DMS79 (cell line): ENCODE data around the gene MGLL.

Source experiments
- DNase-seq: peaks from one replicate; lab custom pipeline; 2025; lab: John Stamatoyannopoulos, UW

MGLL gene

DNA sequence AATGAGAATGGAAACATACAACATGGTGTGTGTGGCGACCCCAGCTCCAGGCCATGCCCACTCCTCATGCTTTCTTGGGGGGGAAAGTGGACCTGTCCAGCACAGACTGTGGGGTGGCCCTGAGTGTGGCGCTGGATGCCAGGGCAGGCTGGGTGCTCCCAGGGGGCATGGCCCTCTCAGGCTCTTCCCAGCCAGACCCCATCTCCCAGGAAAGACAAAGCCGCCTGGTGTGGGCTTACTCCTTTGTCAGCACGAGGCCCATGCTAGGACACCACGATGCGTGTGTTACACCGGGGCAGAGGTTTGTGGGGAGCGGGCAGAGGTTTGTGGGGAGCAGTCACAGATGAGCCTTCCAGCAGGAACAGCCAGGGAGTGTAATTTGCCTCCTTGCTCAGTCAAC lies 81.1 kb downstream of the MGLL start:
- no peak for DNase-seq

DNA sequence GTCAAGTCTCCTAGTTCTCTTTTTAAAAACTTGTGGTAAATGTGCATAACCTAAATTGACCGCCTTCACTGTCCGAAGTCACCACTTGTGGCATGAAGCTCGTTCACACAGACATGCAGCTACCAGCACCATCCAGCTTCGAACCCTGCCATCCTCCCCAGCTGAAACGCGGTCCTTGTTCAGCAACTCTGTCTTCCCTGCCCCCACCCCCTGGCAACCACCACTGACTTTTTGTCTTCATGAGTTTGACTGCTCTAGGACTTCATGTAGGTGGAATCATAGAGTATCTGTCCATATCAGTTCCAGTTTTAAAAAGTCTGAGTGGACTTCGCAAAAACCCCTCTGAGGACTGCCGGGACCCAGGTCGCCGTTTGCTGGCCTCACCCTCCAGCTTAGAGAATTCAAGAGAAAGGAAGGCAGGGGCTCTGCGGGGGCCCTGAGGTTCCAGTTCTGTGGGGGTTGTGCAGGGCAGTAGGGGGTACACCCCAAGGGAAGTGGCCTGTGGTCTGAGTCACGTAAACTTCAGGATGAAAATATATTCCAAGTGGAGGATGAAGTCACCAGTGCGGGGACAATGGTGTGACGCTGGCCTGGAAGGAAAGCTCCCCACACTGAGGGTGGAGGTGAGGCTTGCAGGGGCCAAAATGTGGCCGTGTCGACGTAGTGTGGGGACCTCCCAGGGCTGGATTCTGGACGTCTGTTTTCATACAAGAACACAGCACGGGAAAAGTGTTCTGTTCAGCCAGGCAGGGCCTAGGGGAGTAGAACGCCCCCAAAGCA lies 82.0 kb downstream of the MGLL start:
- no peak for DNase-seq

DNA sequence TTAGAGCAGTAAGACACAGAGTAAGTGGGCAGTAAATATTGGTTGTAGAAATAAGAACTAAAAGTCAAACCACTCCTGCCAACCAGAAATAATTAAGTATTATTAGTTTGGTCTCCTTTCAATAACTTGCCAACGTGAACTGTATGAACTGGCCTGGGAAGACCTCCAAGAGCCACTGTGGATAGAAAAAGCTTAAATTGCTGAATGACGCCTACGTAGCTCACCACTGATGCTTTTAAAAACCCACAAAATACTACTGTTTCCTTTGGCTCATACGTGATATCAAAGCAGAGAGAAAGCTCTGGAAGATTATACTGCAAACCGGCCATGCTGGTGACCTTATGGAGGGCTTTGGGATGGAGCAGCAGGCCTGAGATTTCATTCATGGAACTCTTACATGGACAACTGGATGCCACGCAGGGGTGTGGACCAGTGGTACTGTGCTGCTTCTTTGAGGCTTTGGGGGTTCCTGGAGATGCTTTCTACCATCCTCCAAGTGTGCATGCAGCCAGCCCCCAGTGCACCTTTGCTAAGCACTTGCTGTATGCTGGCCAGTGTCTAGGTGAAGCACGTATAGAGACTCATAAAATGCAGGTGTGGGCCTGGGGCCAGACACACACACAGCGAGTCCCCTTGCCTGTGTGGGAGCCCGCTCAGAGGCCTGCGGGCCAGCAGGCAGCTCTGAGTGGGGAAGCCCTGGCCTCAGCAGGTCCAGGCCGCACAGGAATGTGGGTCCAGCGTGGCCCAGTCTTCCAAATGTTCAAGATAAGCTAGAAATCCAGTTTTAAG lies 82.8 kb downstream of the MGLL start:
- DNase-seq: no peak

DNA sequence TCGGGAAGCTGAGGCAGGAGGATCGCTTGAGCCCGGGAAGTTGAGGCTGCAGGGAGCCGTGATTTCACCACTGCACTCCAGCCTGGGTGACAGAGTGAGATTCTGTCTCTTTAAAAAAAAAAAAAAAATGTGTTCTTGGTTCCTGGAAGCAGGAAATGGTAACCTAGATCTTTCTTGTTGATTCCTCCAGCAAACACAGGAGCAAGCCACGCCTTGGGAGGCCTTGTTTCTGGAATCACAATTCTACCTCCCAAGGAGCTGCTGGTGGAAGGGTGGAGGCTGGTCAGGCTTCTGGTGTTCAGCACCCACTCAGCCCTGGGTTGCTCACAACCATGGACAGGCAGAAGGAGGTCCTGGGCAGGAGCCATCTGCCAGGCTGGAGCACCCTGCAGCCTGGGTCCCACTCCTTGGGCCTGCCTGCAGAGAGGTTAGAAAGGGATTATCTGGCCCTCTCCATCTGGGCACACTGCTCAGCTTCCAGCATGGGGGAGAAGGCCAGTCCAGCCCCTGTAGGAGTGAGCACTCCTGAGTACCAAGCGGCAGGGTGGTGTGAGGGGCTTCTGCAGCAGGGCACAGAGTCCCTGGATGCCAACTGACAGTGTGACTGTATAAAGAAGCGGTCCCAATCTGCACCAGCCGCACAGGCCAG lies 84.0 kb downstream of the MGLL start:
- no peak for DNase-seq

DNA sequence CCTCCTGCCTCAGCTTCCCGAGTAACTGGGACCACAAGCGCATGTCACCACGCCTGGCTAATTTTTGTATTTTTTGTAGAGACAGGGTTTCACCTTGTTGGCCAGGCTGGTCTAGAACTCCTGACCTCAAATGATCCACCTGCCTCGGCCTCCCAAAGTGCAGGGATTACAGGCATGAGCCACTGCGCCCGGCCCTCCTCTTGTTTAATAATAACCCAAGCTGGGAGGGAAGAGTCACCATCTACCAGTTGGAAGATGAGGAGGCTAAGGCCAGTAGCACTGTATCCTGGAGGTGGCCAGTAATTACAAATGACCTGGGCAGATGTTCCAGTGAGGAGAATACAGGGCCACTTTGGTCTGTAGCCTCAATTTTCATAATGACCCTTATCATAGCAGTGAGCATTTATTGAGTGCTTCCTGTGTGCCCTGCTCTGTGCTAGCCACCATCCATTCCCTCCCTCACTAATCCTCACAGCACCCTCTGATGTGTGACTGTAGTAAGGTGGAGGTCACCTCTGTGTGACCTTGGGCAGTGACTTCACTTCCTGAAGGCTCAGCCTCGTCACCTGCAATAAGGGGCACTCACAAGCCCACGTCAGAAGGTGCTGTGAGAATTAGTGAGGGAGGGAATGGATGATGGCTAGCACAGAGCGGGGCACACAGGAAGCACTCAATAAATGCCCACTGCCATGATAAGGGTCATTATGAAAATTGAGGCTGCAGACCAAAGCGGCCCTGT lies 85.3 kb downstream of the MGLL start:
- DNase-seq: no peak

DNA sequence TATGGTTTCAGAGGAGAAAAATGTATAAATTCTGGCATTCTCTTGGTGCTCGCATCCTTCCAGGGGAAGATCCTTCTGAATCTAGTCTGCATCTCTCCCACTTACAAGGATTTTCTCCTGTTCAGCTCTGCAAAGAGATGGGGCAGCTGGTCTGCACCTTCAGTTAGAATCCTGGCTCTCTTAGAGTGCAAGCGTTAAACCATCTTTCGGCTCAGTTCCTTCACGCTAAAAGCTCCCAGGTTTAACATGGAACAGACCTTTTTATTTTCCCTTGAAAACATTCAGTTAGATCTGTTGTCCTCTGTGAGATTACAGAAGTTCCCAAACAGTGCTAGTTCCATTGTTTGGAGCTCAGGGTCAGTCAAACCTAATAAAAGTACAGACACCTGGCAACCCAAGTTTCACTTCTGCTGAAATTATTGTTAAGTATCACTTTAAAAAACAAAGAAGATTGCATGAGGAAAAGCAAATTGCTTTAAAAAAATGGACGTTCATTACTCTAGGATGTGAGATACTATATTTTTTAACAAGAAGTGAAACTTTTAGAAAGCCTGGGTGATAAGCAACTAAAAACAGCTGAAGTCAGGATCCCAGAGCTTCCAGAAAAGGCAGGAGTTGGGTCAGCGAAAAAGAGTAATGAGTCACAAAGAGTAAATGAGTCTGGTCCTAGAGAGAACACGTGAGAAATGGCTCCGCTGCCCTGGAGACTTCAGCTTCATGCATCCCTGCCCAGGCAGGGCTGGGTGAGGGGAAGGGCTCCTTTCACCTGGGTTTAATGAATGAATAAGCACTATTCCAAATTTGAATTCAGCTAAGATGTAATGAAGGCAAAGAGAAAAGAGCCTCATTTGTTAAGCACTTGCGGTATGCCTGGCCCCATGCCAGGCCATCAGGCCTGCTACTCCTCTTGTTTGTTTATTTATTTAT lies 86.3 kb downstream of the MGLL start:
- DNase-seq: peak; percentile 64

DNA sequence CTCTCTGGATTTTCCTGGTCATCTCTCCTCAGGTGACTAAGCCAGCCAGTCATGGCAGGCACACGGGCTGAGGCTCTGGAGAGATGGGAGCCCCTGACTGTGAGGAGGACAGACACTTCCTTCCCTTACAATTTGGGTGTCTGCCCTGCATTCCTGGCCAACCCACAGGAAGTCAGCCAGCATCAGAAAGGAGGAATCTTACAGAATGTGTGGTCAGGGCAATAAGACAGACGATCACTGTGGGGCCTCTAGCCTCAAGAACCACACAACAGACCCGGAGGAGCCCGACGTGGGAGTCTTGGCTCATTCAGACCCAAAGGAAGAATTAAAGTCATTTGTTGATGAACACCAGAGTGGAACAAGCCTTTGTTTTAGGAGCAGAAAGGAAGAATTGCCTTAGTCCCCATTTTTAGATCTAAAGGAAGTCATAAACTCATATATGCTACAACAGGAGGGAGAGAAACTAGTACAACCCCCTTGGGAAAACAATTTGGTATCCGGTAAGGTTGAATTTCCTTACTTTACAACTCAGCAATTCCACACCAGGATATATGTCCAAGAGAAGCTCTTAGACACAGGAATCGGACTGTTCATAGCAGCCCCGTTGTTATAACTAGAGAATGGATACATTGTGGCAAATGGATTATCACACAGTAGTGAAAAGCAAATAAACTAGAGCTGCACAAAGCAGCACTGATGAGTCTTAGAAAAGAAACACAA lies 87.4 kb downstream of the MGLL start:
- DNase-seq: no peak

DNA sequence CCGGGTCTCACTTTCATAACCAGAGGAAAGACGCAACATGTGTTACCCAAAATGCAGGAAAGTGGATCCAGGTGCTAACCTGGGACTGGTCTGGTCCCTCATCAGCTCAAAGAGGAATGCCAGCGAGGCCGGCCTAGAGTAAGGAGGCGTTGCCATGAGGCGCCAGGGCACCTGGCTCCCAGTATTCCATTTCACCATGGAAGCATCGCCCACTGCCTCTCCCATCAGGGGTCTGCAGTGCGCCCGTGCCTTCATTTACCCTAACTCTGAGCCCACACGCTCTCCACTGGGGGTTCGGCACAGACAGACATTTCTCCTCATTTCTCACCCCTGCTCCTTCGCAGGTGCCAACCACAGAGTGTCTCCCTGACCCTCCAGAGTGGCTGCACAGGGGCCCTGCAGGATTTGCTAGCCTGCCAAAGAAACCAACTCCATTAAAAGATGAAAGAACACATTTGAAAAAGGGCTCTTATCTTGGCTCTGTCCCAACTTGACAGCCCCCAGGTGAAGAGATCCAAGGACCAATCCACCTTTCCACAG lies 88.1 kb downstream of the MGLL start:
- peak; percentile 47 for DNase-seq

DNA sequence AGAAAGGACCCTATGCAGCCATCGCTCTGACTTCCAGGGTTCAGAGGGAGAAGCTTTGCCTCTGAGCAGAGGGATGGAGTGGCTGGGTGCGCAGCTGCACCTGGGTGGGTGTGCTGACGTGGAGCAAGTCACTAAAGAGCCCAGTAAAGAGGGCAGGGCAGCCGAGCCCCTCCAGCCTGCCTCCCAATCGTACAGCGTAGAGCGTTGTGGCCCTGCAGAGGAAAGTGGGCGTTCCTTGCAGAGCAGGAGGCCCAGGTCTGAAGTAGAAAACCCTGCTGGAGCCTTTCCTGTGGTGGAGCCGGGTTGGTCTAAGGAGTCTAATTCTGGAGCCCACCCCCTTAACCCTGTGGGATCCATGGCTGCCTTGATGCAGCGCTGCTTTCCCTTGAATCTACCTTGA lies 88.5 kb downstream of the MGLL start:
- DNase-seq: no peak

DNA sequence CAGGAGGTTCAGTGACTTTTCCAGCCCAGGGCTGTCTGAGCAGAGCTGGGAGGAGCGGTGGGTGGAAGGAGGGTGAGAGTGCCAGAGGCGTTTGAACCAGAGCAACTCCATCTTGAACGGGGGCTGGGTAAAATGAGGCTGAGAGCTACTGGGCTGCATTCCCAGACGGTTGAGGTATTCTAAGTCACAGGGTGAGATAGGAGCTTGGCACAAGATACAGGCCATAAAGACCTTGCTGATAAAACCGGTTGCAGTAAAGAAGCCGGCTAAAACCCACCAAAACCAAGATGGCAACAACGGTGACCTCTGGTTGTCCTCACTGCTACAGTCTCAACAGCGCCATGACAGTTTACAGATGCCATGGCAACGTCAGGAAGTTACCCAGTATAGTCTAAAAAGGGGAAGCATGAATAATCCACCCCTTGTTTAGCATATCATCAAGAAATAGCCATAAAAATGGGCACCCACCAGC lies 89.4 kb downstream of the MGLL start:
- no peak for DNase-seq

DNA sequence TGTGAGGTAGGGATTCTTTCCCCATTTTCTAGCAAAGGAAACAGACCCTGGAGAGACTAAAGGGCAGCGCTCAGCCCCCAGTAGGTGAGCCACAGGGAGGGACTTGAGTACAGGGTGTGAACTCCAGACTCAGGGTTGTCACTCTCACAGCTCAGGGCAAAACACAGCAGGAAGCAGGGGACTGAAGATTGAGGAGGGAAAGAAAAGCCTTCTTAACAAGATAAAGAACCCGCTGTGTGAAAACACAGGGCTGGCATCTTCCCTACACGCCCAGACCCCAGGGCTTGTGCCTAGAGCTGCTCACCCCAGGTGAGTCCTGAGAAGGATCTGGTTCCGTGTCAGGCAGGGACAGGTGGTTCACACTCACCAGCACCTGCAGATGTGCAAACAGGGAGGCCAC lies 90.0 kb downstream of the MGLL start:
- no peak for DNase-seq

DNA sequence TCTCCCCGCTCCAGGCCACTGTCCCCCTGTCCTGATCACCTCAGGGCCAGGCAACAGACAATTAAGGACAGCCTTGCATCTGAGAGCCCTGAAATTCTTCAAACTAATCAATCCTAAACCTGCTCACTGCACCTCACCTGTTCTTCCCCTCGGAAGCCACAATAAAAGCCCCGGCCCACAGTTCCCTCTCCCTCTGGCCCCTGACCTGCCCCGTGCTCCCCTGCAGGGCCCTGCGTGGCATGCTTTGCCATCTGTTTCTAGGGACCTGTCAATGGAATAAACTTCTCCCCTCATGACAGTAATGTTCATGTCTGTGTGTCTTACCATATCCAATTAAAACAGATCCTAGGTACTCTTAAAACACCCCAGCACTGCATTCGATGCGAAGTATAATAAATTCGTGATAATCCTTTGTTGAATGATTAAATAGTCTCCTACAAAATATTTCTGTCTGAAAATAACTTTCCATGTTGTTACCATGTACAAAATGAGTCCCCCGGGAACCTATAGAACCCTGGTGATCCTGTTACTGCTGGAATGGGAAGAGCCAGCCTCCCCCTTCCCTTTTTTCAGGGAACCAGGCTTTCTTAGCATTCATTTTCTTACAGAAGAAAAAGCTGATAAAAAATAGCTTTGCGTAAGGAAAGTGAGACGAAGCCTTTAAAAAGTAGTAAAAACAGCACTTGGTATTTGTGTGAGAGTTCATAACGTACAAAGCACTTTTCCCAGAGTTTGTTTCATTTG lies 90.6 kb downstream of the MGLL start:
- no peak for DNase-seq

DNA sequence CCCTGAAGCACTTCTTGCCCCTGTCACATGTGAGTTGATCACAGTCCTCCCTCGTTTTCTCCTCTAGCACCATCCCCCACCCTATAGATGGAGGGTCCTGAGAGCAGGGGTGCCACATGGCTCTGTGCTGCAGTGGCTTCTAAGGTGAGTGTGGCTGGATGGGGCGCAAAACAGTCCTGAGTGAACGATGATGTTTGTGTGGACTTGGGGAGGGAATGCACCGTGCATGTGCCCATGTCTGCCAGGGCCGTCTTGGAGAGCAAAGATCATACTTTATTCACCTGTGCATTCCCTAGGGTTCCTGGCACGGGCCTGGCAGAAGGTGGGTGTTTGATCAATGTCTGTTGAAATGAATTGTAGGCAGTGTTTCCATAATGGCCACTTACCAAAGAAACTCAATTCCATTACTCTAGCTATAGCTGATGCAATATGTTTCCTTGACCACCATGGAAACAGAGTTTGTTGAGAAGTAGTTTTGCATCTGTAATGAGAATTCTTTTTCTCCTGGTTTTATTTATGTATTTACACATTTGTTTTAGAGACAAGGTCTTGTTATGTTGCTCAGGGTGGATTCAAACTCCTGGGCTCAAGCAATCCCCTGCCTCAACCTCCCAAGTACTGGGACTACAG lies 91.5 kb downstream of the MGLL start:
- DNase-seq: no peak

DNA sequence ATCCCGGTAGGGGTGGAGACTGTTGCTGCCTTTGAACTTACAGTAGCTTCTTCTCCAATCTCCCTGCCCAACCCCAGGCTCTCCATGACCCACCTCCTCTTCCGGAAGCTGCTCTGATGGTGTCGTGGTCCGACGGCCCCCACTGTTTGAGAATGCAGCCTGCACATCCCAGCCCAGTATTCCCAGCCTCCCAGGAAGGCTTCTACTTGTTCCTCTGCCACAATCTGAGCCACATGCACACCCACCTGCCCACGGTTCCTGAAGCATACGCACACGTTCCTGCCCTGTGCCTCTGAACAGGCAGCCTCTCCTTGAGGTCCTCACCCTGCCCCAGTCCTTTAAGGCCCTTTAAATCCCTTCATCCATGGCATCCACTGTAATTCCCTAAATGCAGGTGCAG lies 92.1 kb downstream of the MGLL start:
- DNase-seq: peak; percentile 29

DNA sequence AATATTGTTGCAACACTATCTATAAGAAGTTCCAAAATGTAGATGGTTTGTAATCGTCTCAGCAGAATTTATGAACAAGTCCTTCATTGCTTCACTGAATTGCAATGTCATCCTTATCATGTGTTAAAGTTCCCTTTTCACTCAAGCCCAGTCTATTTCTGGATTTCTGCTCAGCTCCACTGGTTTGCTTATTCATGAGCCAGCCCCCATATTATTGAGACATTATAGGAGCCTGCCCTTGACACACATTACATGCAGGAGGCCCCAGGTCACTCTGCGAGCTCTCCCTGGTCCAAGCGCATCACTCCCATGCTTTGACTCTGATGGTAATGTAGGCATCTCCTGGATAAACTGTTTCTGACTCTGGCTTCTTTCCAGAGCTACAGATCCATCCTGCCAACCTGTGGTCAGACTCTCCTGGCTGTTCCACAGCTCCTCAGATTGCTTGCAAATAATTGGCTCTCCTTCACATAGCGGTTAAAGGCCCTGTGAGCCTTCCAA lies 92.7 kb downstream of the MGLL start:
- DNase-seq: peak; percentile 60

DNA sequence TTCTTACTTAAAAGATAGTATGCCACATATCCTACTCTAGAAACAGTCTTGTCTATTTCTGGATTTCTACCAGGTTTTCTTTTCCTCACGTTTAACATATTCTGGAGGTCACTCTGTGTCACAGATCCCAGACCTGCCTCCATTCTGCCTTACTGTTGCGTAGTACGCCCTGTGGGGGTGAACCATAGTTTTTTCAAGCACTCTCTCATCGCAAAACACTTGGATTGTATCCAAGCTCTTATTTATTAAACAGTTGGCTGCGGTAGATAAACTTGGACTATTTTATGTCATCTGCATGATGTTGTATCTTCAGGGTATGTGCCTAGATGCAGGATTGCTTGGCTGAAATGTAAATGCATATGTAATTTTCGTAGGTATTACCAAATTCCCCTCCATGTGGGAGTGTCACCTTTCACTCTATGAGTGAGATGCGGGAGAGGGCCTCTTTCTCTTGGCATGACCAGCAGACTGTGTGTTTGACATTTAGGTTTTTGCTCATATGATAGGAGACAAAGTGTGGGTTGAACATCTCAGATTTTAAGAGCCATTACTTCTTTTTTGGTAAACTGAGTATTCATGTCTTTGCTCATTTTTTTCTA lies 93.8 kb downstream of the MGLL start:
- peak; percentile 62 for DNase-seq

DNA sequence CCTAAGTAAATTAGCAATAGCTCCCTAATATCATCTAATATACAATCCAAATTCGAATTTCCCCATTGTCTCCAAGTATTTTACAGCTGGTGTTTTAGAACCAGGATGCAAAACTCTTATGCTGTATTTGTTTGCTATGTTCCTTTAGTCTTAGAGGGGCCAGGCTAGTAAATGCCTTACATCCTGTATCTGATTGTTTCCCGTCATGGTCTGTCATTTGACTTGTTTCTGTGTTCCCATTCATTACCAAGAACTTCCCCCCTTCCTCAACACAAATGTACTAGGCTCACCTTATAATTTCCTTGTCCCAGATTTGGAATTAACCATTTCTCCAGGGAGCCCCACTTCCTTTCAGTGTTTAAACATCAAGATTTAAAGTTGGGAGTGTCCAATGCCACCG lies 95.4 kb downstream of the MGLL start:
- DNase-seq: no peak

DNA sequence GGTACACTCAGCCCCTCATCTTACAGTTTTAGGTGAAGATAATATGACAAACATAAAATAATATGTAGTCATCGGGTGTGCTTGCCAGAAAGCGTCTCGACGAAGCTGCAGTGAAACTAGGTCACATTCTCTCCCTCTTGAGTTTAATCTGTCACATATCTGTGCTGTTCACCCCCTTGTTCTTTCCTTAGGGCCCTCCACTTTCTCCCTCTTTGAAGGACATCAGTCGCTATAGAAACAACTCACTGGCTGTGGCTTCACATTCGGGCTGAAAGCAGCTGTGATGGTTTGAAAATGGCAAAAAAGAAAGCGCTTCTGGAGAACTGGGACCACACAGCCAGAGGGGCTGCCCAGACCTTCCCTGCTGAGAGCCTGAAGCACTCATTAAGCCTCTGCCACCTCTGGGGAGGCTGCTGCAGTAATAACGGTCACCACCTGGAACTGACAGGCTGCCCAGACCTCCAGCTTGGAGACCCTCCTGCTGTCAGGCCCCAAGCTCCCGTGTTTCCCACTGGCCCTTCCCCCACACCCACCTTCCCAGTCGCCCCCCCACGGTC lies 99.2 kb downstream of the MGLL start:
- peak; percentile 92 for DNase-seq
